Activated T-cell treated with anti-CD3 and anti-CD28 coated beads for 1 hour (primary cell): ENCODE measurements around the gene MSH4.
"Not testable (repeated sequence)": the region's sequence is repeated elsewhere in the genome, so short reads cannot be mapped to it uniquely, and the experiment has no call there.

Experiments used
- DNase-seq: peaks from one replicate; pipeline ENCODE4 v3.0.0-alpha.2; 2020; ENCODE audit warnings: low read depth

The MSH4 gene

GRCh38 chr1:75943037-75943436, 146.4 kb downstream of the MSH4 start:
- DNase-seq = not testable (repeated sequence)

GRCh38 chr1:75950176-75950575, 153.5 kb downstream of the MSH4 start:
- DNase-seq = no peak

GRCh38 chr1:75952016-75952415, 155.3 kb downstream of the MSH4 start:
- no peak for DNase-seq

DNA sequence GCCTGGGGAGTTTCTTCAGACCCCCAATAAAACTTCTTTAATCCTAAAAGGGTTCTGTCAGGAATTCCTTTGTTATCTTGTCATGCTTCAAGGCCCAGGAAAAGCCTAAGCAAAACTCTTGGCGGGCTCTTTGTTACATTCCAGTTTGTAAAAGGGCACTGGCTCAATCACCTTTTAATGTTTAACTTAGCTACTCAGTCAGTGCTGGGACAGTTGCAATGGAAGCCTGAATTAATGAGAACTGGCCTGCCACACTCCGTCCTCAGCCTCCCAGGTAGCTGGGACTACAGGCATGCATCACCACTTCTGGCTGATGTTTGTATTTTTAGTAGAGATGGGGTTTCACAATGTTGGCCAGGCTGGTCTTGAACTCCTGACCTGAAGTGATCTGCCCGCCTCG, 156.8 kb downstream of the MSH4 start:
- no peak for DNase-seq

- DNase-seq = no peak
These were observed 157.9 kb downstream of the MSH4 start for GRCh38 chr1:75954586-75954985.
